T-cell (primary cell): ENCODE results near the gene CD79A. TPM values are rescaled to one million over a fixed set of nuclear protein-coding genes. Genes with fewer than 3 reads are reported as not detected.
"Not testable (repeated sequence)": the region's sequence is repeated elsewhere in the genome, so short reads cannot be mapped to it uniquely, and the experiment has no call there.

Experiments
- ATAC-seq, 4 experiments: fragments of 200-7000 bp in 3 of 4; fragments of 150-1000 bp in 1 of 4; cut with Tn5 transposase; replicated peaks in 1 of 4; 1 replicate in 3 of 4; 2 replicates in 1 of 4; pipeline ENCODE4 v1.10.0; 2021; ENCODE audit warnings: moderate library complexity in 3 of 4, mild to moderate bottlenecking in 2 of 4, moderate number of reproducible peaks in 1 of 4
- CTCF ChIA-PET, 2 donors: fragments of 300-600 bp; sonication (Branson Sonifier 250); formaldehyde crosslinking; loops; one replicate each; lab custom pipeline; 2022; ENCODE audit warnings: antibody characterized with exemption in 2 of 2; lab: Charles Lee
- POLR2A ChIA-PET, 2 donors: fragments of 300-600 bp; sonication (Branson Sonifier 250); formaldehyde crosslinking; loops; one replicate each; lab custom pipeline; 2022; ENCODE audit warnings: antibody characterized with exemption in 2 of 2; lab: Charles Lee
- DNase-seq, 35 experiments: peaks; one replicate each; pipeline versions ENCODE4 v3.0.0 to v3.0.0-alpha.2; 2013 to 2023
- H3K27ac ChIP-seq: one replicate; pipeline ENCODE4 v1.5.1; 2013; ENCODE audit warnings: low read length
- H3K27me3 ChIP-seq, 2 experiments: replicated peaks in 1 of 2; 1 replicate in 1 of 2; 2 replicates in 1 of 2; pipeline versions ENCODE4 v1.6.1 to v1.7.0; 2013; ENCODE audit warnings: low read length in 1 of 2, mixed read lengths in 1 of 2; ENCODE audit not compliant: control insufficient read depth in 2 of 2, insufficient read depth in 2 of 2; ENCODE audit errors: extremely low read depth in 1 of 2
- H3K36me3 ChIP-seq, 2 donors: 1 replicate in 1 of 2; 2 replicates in 1 of 2; pipeline versions ENCODE4 v1.6.1 to v1.7.0; 2013; ENCODE audit warnings: low read length in 1 of 2; ENCODE audit not compliant: control insufficient read depth in 2 of 2, insufficient read depth in 1 of 2; ENCODE audit errors: extremely low read depth in 1 of 2
- H3K4me1 ChIP-seq, 2 experiments: 1 replicate in 1 of 2; 2 replicates in 1 of 2; pipeline versions ENCODE4 v1.6.1 to v1.7.0; 2013; ENCODE audit warnings: low read length in 2 of 2, mixed read lengths in 1 of 2; ENCODE audit not compliant: insufficient read depth in 2 of 2, control insufficient read depth in 1 of 2; ENCODE audit errors: extremely low read depth in 1 of 2
- H3K4me3 ChIP-seq, 2 donors: 1 replicate in 1 of 2; 2 replicates in 1 of 2; pipeline versions ENCODE4 v1.5.1 to v1.7.0; 2013; ENCODE audit warnings: mild to moderate bottlenecking in 2 of 2, low read length in 1 of 2, moderate library complexity in 1 of 2; ENCODE audit not compliant: control insufficient read depth in 1 of 2; ENCODE audit errors: extremely low read depth in 1 of 2
- H3K9me3 ChIP-seq: 2 replicates; pipeline ENCODE4 v1.7.0; 2013
- H3K27ac Mint-ChIP-seq, 2 donors: one replicate each; pipeline ENCODE4 v1.8.0; 2020 to 2021; ENCODE audit warnings: mild to moderate bottlenecking in 2 of 2, mixed read lengths in 2 of 2
- H3K27me3 Mint-ChIP-seq, 2 donors: one replicate each; pipeline ENCODE4 v1.8.0; 2021 to 2022; ENCODE audit warnings: mixed read lengths in 2 of 2
- H3K36me3 Mint-ChIP-seq: one replicate; pipeline ENCODE4 v1.8.0; 2021; ENCODE audit warnings: mixed read lengths
- H3K4me1 Mint-ChIP-seq, 3 donors: one replicate each; pipeline ENCODE4 v1.8.0; 2020 to 2022; ENCODE audit warnings: mixed read lengths in 3 of 3, mild to moderate bottlenecking in 1 of 3
- H3K4me3 Mint-ChIP-seq, 3 donors: one replicate each; pipeline ENCODE4 v1.8.0; 2020 to 2022; ENCODE audit warnings: mild to moderate bottlenecking in 3 of 3, mixed read lengths in 3 of 3, moderate library complexity in 3 of 3
- H3K9me3 Mint-ChIP-seq, 3 donors: one replicate each; pipeline ENCODE4 v1.8.0; 2020 to 2022; ENCODE audit warnings: mixed read lengths in 3 of 3
- WGBS: methylation state at CpG from one replicate; pipeline ENCODE4 v1.1.5; 2013; ENCODE audit warnings: missing lambda C conversion rate; ENCODE audit not compliant: insufficient coverage; 5-methylcytosine and 5-hydroxymethylcytosine counted together
- total RNA-seq, 35 experiments: library from RNA in 6 of 35; stranded (reverse) in 6 of 35; fragments of 120-200 nt in 1 of 35; gene quantifications; one replicate each; pipeline versions ENCODE4 v1.2.1 to v1.2.4 and lab custom pipeline; 2013 to 2026

The CD79A gene
- total RNA-seq, 5 donors from 2014 or later (not counting 1 experiment from before 2014, with no cell fraction given), result 15.9 to 51.1 (median 19.0) TPM

DNA sequence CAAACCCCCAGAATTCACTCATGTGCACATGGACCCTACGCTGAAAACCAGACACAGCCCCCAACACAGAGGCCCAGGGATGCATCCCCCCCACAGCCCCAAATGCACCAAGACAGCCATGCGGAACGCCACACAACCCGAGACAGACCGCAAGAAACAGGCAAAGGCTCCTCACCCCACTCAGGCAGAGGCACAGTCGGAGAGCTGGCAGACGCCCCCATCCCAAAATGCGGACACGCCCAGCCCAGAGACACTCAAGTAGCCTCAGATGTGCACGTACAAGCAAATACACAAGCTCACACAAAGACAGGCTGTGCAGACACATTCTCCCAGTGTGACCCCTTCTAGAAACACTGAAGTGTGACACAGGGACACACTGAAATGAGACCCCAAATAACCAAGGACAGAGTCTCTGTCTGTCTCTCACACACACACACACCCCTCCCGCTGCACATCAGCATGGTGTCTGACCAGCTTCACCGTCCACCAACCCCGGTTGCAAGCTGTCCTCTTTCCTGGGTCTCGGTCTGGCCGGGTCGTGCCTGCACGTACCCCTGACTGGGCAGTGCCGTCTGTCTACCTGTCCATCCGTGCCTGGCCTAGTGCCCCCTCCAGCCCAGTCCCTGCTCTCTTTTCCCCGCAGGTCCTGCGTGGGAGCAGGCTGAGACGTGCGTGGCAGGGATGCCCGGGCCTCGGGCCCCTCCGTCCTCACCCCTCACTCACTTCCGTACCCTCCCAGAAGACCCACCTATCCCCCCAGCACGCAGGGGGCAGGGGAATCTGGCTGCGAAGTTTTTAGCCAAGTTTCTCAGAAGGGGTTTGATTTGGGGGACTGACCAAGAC lies 35.0 kb downstream of the CD79A start:
- no peak overlapping the region for H3K27ac ChIP-seq
- peak overlapping the region in 1 of 2 donors; percentile 6 for H3K4me3 ChIP-seq
- Mint-ChIP-seq H3K4me1 (peaks cover 40 to 53% (median 45%) of the 10 kb centered on the region in 3 donors), H3K4me3 (peak overlapping the region in 1 of 3 donors; percentile 18), H3K9me3 (no peaks in the 10 kb centered on the region), H3K27me3 (peaks cover 4 to 15% of the 10 kb centered on the region in 2 donors), H3K36me3 (peaks cover 3% of the 10 kb centered on the region), H3K27ac (peak overlapping the region; percentile 63 to 69)
- H3K36me3 ChIP-seq, result peaks cover 0 to 4% of the 10 kb centered on the region in 2 donors
- ChIA-PET CTCF (interaction anchor here in 1 of 2 donors (0.6 kb wide), 1 partner anchor 16 kb away, joined by 4 read pairs; the partner anchor contains the start of gene ERFL), POLR2A (no interaction called here)
- H3K4me1 ChIP-seq, result peaks cover 27 to 64% of the 10 kb centered on the region in 2 experiments
- H3K27me3 ChIP-seq, result peaks cover 11 to 53% of the 10 kb centered on the region in 2 experiments
- DNase-seq (no peak), ATAC-seq (peak in 3 of 4 experiments; percentile 3 to 8 (median 6))
- 27% methylated on average over 26 of the region's 29 CpGs for WGBS
- no peaks in the 10 kb centered on the region for H3K9me3 ChIP-seq

DNA sequence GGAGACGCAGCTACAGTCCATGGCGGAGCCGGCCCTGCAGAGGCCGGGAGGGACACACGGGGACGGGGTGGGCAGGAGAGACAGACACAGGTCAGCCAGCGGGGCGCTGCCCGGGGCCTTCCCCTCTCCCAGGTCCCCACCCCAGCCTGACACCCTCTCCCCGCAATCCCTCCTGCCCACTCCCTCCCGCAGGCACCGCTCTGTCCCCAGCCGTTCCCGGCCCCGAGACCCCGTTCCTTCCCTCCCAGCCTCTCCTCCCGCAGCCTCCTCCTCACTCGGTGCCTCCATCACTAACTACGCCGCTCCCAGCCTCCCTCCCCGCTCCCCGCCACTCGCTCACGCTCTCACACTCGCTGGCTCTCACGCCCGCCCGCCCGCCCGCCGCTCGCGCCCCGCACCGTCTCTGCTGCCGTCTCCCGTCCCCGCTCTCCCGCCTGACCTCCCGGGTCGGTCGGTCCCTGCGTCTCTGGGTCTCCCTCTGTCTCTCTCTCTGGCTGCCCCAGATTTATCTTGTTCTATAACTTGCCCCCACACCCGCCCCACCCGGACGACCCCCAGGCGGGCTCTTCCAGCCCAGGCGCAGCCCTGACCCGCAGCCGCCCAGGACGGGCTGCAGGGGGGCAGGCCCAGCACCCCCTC lies 35.9 kb downstream of the CD79A start:
- H3K27me3 ChIP-seq, result peaks cover 11 to 62% of the 10 kb centered on the region in 2 experiments
- peaks cover 27 to 63% of the 10 kb centered on the region in 2 experiments for H3K4me1 ChIP-seq
- no peak overlapping the region for H3K27ac ChIP-seq
- H3K27ac Mint-ChIP-seq, result no peak overlapping the region
- 5% methylated on average over 27 of the region's 51 CpGs for WGBS
- ChIA-PET CTCF (no interaction called here), POLR2A (no interaction called here)
- peaks cover 4 to 15% of the 10 kb centered on the region in 2 donors for H3K27me3 Mint-ChIP-seq
- peaks cover 40 to 49% (median 42%) of the 10 kb centered on the region in 3 donors for H3K4me1 Mint-ChIP-seq
- H3K36me3 ChIP-seq, result no peaks in the 10 kb centered on the region
- DNase-seq (peak in 5 of 35 experiments; percentile 22 to 52 (median 37)), ATAC-seq (peak in 3 of 4 experiments; percentile 9 to 34 (median 22))
- H3K9me3 ChIP-seq, result no peaks in the 10 kb centered on the region
- no peak overlapping the region for H3K4me3 Mint-ChIP-seq
- no peaks in the 10 kb centered on the region for H3K36me3 Mint-ChIP-seq
- no peak overlapping the region for H3K4me3 ChIP-seq
- H3K9me3 Mint-ChIP-seq, result no peaks in the 10 kb centered on the region

DNA sequence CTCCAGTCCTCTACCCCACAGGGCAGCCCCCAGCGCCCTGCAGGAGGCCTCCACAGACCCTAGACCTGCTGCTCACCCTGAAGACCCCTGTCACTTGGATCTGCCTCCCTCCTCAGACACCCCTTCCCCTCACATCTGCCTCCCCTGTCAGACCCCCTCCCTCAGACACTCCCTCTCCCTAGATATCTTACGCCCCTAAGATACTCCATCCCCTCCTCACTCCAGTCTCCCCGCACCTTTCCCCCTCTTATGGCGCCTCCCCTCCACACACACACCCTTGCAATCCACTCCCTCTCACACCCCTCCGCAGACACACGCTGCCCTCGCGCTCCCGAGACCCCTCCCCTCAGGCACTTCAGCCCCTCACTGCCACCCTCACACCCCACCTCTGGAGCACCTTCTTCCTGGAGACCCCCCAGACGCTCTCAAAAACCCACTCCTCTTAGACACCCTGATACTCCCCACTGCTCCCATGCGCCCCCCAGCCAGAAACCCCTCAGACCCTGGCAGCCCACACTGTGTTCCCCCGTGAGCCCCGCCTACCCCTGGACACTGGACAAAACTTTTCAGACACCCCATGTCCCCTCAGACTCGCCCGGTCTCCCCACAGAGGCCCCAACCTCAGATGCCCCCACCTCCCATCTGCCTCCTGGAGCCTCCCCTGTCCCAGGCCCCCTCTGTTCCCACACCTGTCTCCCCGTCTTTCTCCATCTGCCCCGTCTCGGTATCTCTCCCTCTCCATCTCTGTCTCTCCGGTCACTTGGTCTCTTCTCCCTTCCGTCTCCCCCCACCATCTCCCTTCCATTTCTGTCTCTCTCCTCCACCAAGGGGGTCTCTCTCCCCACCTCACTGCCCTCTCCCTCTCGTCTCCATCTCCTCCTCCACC lies 36.7 kb downstream of the CD79A start:
- H3K27ac Mint-ChIP-seq, result no peak overlapping the region
- no peaks in the 10 kb centered on the region for H3K9me3 Mint-ChIP-seq
- DNase-seq (no peak), ATAC-seq (peak in 1 of 4 experiments; percentile 12)
- ChIA-PET CTCF (no interaction called here), POLR2A (no interaction called here)
- H3K27me3 Mint-ChIP-seq, result peaks cover 4 to 15% of the 10 kb centered on the region in 2 donors
- H3K36me3 Mint-ChIP-seq, result no peaks in the 10 kb centered on the region
- Histone ChIP-seq H3K9me3 (no peaks in the 10 kb centered on the region), H3K27ac (no peak overlapping the region), H3K27me3 (peaks cover 15 to 69% of the 10 kb centered on the region in 2 experiments), H3K4me1 (peaks cover 27 to 62% of the 10 kb centered on the region in 2 experiments), H3K36me3 (no peaks in the 10 kb centered on the region), H3K4me3 (no peak overlapping the region)
- WGBS, result 17% methylated on average over 20 of the region's 21 CpGs
- H3K4me3 Mint-ChIP-seq, result no peak overlapping the region
- H3K4me1 Mint-ChIP-seq, result peaks cover 40 to 49% (median 42%) of the 10 kb centered on the region in 3 donors

- Mint-ChIP-seq H3K27me3 (peaks cover 4 to 15% of the 10 kb centered on the region in 2 donors), H3K4me1 (peaks cover 37 to 42% (median 39%) of the 10 kb centered on the region in 3 donors)
- POLR2A ChIA-PET, H3K27ac ChIP-seq, H3K27ac Mint-ChIP-seq, ATAC-seq, H3K4me3 ChIP-seq, H3K9me3 ChIP-seq, H3K36me3 Mint-ChIP-seq, H3K9me3 Mint-ChIP-seq, H3K36me3 ChIP-seq, DNase-seq, H3K4me3 Mint-ChIP-seq, CTCF ChIA-PET: not testable (repeated sequence)
- H3K27me3 ChIP-seq, result peaks cover 15 to 75% of the 10 kb centered on the region in 2 experiments
- H3K4me1 ChIP-seq, result peaks cover 27 to 63% of the 10 kb centered on the region in 2 experiments
- WGBS, result no CpG with 5 or more reads among the region's 5 CpGs
Measured at GRCh38 chr19:41914424-41914834, 37.4 kb downstream of the CD79A start.

- H3K27me3 ChIP-seq, result peaks cover 15 to 83% of the 10 kb centered on the region in 2 experiments
- no peak overlapping the region for H3K27ac ChIP-seq
- CTCF ChIA-PET, result no interaction called here
- peaks cover 27 to 65% of the 10 kb centered on the region in 2 experiments for H3K4me1 ChIP-seq
- ATAC-seq (no peak), DNase-seq (peak in 1 of 35 experiments; percentile 42)
- H3K4me1 Mint-ChIP-seq, result peaks cover 35 to 39% (median 38%) of the 10 kb centered on the region in 3 donors
- POLR2A ChIA-PET, result no interaction called here
- H3K4me3 Mint-ChIP-seq, result no peak overlapping the region
- 3% methylated on average over 36 of the region's 38 CpGs for WGBS
- H3K27ac Mint-ChIP-seq, result no peak overlapping the region
- no peaks in the 10 kb centered on the region for H3K36me3 ChIP-seq
- H3K9me3 ChIP-seq, result no peaks in the 10 kb centered on the region
- peaks cover 4 to 15% of the 10 kb centered on the region in 2 donors for H3K27me3 Mint-ChIP-seq
- no peaks in the 10 kb centered on the region for H3K36me3 Mint-ChIP-seq
- H3K4me3 ChIP-seq, result peak overlapping the region; percentile 13 to 73
- no peaks in the 10 kb centered on the region for H3K9me3 Mint-ChIP-seq
Measured at GRCh38 chr19:41915021-41915775, 38.1 kb downstream of the CD79A start.
